Kidney capillary endothelial cell (primary cell): ENCODE results near the gene ZNF480.
"Not testable (repeated sequence)": the region's sequence is repeated elsewhere in the genome, so short reads cannot be mapped to it uniquely, and the experiment has no call there.

Experiments used
- DNase-seq: peaks from one replicate; pipeline ENCODE4 v3.0.0-alpha.2; 2018; ENCODE audit warnings: low spot score

Gene ZNF480

GRCh38 chr19:52296773-52297600 lies at the start of gene ZNF480:
Gene ZNF480, plus strand, starts transcription at chr19:52297169. Its CDS starts 3,244 bp downstream, at chr19:52300413.
- DNase-seq, result peak; percentile 80

DNA sequence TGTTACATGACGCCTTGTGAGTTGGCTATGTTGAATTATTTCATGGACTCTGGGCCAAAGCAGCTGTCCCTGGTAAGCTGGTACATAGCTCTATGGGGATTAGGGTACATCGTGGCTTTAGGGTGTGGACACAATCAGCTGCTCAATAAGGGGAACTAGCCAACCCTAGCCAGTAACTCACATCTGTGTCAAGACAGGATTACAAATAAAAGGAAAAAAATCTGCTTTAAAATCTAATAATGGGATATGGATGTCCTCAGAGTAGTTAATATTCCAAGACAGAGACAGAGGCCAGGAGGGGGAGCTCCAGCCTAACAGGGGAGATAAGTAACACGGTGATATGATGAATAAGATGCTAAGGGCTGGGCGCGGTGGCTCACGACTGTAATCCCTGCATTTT lies 48.7 kb upstream of the ZNF480 start:
- DNase-seq, result peak; percentile 12

GRCh38 chr19:52258426-52258825 lies 38.5 kb upstream of the ZNF480 start:
- no peak for DNase-seq

GRCh38 chr19:52265556-52265955 lies 31.4 kb upstream of the ZNF480 start:
- not testable (repeated sequence) for DNase-seq

- peak; percentile 85 for DNase-seq
Measured at GRCh38 chr19:52269338-52270261, 27.4 kb upstream of the ZNF480 start, which contains the start of gene ZNF766. Gene ZNF766, plus strand, starts transcription at chr19:52269587. Its CDS starts 27 bp downstream, at chr19:52269614.

DNA sequence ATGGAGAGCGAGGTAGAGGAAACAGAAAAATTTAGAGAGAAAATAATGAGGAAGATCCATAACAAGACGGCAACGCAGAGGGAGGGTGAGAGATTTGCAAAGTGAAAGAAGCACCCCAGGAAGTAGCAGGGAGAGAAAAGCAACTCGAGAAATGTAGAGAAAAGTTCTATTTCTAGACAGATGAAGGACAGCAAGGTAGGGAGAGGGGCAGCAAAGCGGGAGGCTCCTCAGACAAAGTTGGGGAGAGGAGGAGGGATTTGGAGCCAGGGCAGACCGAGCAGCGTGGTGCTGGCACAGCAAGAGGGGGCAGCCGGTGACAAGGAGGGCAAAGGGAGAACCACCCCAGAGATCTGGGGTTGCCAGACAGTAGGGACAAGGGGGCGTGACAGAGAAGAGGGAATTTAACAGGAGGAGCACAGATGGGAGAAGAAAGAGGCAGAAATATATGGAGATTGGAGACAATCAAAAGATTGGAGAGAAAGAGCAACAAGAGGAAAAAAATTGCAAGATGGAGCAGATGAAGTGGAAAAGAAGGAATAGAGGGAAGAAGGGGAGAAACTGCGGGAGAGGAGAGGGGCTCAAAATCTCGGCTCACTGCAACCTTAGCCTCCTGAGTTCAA lies 26.6 kb upstream of the ZNF480 start:
- no peak for DNase-seq

GRCh38 chr19:52273301-52273700 lies 23.7 kb upstream of the ZNF480 start:
- no peak for DNase-seq

GRCh38 chr19:52274191-52274590 lies 22.8 kb upstream of the ZNF480 start:
- DNase-seq, result no peak

GRCh38 chr19:52275988-52276387 lies 21.0 kb upstream of the ZNF480 start:
- no peak for DNase-seq

DNA sequence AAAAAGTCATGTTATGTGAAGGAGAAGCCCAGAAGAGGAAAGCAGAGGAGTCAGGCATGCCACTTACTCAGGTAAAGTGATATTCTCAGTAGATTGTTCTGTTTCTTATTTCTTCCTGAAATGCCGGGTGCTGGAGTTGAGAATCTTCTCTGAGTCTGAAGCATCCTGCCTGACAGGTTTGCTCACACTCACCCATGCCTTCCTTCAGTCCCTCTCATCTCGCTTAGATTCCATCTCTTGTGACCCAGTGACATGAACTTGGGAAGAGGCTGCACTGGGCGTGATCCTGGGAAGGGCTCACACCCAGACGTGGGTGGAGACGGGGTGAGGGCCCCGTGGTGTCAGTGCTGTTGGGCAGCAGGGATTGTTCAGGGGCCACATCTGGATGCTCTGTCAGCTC lies 19.5 kb upstream of the ZNF480 start:
- DNase-seq, result no peak

- no peak for DNase-seq
Measured at GRCh38 chr19:52286256-52286655, 10.7 kb upstream of the ZNF480 start.

DNA sequence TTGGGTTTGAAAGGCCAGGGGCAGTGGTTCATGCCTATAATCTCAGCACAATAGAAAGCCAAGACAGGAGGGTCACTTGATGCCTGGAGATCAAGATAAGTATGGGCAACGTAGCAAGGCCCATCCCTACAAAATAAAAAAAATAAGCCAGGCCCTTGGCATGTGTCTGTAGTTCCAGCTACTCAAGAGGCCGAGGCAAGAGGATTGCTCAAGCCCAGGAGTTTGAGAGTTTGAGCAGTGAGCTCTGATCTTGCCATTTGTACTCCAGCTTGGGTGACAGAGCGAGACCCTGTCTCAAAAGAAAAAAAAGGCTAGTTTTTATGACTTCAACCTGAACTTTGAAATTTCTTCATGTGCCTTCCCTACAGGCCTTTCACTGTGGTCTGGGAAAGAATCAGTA lies 5.2 kb upstream of the ZNF480 start:
- no peak for DNase-seq

GRCh38 chr19:52292946-52293345 lies 4.0 kb upstream of the ZNF480 start:
- not testable (repeated sequence) for DNase-seq

- DNase-seq, result no peak
Measured at GRCh38 chr19:52296400-52296772, 583 bp upstream of the ZNF480 start.

DNA sequence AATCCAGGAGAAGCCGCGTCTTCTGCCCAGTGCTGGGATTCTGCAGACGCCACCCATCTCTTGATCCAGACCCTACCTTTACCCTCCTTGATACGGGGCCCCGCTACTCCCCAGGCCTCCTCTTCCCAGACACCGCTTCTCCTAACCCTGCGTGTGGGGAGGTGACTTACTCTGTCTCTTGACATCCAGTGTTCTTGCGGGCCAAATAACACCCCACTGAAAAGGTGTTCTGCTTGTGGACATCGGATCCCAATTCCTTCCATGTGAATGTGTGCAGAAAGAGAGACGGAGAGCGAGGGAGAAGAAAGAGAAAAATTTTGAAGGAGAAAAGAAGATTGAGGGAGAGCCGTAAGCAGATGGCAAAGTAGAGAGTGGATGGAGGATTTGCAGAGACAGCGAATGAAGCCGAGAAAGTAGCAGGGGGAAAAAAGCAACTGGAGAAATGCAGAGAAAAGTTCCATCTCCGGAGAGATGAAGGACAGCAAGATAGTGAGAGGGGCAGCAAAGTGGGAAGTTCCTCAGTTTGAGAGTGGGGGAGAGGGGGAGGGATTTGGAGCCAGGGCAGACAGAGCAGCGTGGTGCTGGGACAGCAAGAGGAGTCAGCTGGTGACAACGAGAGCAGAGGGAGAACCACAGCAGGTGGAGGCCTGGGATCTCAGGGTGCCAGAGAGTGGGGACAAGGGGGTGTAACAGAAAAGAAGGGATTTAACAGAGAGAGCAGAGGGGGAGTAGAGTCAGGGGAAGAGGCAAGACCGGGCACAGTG lies 814 bp downstream of the ZNF480 start:
- DNase-seq, result no peak

- no peak for DNase-seq
Measured at GRCh38 chr19:52307275-52307674, 10.3 kb downstream of the ZNF480 start.

DNA sequence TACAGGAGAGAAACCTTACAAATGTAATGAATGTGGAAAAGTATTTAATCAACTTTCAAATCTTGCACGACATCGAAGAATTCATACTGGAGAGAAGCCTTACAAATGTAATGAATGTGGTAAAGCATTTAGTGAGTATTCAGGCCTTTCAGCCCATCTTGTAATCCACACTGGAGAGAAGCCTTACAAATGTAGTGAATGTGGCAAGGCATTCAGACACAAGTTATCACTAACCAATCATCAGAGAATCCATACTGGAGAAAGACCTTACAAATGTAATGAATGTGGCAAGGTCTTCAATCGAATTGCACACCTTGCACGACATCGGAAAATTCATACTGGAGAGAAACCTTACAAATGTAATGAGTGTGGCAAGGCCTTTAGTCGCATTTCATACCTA lies 25.5 kb downstream of the ZNF480 start:
- no peak for DNase-seq

GRCh38 chr19:52331757-52332156 lies 34.8 kb downstream of the ZNF480 start:
- no peak for DNase-seq

GRCh38 chr19:52335768-52336116 lies 38.8 kb downstream of the ZNF480 start:
- no peak for DNase-seq

DNA sequence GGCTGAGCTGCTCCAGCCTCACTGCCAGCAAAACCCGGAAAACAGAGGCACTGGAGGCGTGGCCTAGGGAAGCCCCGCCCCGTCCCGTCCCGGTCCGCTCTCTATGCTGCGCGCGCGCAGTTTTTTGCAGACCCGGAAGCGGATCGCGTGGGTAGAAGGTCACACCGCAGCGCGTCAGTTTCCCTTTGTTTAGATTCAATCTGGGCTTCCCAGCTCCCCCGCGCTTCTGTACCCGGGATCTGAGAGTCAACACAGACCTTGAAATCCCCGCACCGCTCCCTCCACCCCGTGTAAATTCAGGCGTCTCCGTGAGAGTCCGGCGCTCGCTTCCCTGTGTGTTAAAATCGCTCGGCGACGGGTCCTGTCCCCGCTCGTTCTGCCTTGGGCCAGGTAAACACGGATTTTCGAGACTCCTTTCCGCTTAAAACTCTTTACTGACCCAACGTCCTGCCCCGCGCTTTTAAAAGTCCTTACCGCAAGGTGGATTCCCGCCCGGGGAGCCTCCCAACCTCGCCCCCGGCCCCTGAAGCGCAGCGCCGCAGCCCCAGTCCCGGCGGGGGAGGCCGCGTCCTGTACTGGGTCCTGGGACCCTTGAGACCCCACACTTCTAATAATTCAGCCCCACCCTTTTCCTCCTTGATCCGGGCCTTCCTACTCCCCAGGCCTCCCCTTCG lies 39.3 kb downstream of the ZNF480 start, which contains the start of gene ZNF610:
TSS of gene ZNF610 (plus strand) at position 127 of the 674 bp plus-strand sequence. CDS start 12,930 bp downstream, outside the sequence.
- peak; percentile 78 for DNase-seq

DNA sequence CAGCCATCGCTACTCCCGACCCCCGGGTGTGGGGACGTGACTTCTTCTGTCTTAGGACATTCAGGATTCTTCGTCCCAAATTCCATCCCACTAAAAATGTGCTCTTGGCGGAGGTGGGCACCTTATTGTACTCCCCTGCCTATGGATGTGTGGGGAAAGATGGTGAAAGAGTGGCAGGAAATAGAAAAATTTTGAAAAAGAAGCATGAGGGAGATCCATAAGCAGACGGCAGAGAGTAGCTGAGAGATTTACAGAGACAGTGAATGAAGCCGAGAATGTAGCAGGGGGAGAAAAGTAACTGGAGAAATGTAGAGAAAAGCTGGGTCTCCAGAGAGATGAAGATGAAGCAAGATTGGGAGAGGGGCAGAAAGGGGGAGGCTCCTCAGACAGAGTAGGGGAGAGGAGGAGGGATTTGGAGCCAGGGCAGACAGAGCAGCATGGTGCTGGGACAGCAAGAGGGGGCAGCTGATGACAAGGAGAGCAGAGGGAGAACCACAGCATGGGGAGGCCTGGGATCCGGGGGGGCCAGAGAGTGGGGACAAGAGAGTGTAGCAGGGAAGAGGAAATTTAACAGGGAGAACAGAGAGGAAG lies 39.9 kb downstream of the ZNF480 start:
- DNase-seq, result no peak
